Transverse colon (tissue), 4 donors: ENCODE results near the gene ZNF814.

Source experiments
- EP300 ChIP-seq: sonication (generic); formaldehyde crosslinking; IDR thresholded peaks from one replicate; pipeline ENCODE4 v1.6.1; 2017; ENCODE audit warnings: antibody characterized with exemption, low read depth
- POLR2A ChIP-seq: fragments of 450-650 bp; IDR thresholded peaks from one replicate; pipeline ENCODE4 v1.6.1; 2016; ENCODE audit warnings: antibody characterized with exemption, mild to moderate bottlenecking, moderate library complexity
- POLR2AphosphoS5 ChIP-seq, 3 donors: sonication (generic); formaldehyde crosslinking; IDR thresholded peaks; one replicate each; pipeline ENCODE4 v1.6.1; 2016; ENCODE audit warnings: antibody characterized with exemption in 3 of 3
- TF ChIP-seq, protein P1 (sequence below), 5 experiments: fragments of 200-600 bp in 3 of 5; fragments of 450-650 bp in 2 of 5; sonication (generic) in 3 of 5; IDR thresholded peaks; 1 replicate in 2 of 5; 2 replicates in 3 of 5; pipeline ENCODE4 v1.5.1; 2016 to 2017; ENCODE audit warnings: antibody characterized with exemption in 5 of 5, inconsistent platforms in 3 of 5, mild to moderate bottlenecking in 2 of 5, moderate library complexity in 1 of 5

DNA sequence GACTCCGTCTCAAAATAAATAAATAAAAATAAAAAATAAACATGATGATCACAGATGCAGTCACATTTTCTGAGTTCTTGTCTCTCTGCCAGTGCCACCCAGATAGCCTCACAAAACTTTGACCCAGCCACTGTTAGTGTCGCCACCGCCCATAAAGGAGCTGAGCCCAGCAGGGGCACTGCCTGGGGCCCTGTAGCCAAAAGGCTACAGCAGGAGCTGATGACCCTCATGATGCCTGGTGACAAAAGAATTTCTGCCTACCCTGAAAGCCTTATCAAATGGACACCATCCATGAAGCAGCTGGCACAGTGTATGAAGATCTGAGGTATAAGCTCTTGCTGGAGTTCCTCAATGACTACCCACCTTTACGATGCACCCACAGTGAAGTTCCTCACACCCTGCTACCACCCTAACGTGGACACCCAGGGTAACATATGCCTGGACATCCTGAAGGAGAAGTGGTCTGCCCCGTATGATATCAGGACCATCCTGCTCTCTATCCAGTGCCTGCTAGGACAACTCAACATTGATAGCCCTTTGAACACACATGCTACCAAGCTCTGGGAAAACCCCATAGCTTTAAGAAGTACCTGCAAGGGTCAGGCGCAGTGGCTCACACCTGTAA is 20.9 kb downstream of the ZNF814 start:
- TF ChIP-seq, protein P1, sequence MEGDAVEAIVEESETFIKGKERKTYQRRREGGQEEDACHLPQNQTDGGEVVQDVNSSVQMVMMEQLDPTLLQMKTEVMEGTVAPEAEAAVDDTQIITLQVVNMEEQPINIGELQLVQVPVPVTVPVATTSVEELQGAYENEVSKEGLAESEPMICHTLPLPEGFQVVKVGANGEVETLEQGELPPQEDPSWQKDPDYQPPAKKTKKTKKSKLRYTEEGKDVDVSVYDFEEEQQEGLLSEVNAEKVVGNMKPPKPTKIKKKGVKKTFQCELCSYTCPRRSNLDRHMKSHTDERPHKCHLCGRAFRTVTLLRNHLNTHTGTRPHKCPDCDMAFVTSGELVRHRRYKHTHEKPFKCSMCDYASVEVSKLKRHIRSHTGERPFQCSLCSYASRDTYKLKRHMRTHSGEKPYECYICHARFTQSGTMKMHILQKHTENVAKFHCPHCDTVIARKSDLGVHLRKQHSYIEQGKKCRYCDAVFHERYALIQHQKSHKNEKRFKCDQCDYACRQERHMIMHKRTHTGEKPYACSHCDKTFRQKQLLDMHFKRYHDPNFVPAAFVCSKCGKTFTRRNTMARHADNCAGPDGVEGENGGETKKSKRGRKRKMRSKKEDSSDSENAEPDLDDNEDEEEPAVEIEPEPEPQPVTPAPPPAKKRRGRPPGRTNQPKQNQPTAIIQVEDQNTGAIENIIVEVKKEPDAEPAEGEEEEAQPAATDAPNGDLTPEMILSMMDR (IDR thresholded peaks at IDR 0.05), result no peak
- no peak for TF ChIP-seq POLR2A
- no peak for TF ChIP-seq EP300
- TF ChIP-seq POLR2AphosphoS5 (IDR thresholded peaks at IDR 0.05), result no peak
